Prostate gland (tissue), 2 donors: ENCODE results near the gene TMEM132A.

Source experiments
- POLR2A ChIP-seq: fragments of 450-650 bp; IDR thresholded peaks from one replicate; pipeline ENCODE4 v1.6.1; 2016; ENCODE audit warnings: antibody characterized with exemption, mild to moderate bottlenecking
- TF ChIP-seq, protein P1 (sequence below), 4 experiments: fragments of 200-600 bp in 2 of 4; fragments of 450-650 bp in 2 of 4; sonication (generic) in 2 of 4; IDR thresholded peaks; 1 replicate in 3 of 4; 2 replicates in 1 of 4; pipeline ENCODE4 v1.5.1; 2016 to 2019; ENCODE audit warnings: antibody characterized with exemption in 4 of 4, mild to moderate bottlenecking in 2 of 4, moderate library complexity in 2 of 4

DNA sequence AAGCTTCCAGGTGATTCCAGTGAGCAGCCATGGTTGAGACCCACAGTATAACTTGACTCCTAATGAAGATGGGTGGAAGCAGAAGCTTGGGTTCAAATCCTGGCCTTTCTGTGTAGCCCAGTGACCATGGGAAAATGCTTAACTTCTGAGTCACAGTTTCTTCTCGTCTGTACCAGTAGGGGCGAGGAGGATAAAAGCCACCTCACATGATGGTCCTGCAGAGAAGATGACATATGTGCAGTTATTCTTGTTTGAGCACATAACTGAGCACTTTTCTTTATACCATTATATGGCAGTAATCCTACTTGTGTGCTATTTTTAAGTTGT is 5.4 kb upstream of the TMEM132A start:
- TF ChIP-seq, protein P1, sequence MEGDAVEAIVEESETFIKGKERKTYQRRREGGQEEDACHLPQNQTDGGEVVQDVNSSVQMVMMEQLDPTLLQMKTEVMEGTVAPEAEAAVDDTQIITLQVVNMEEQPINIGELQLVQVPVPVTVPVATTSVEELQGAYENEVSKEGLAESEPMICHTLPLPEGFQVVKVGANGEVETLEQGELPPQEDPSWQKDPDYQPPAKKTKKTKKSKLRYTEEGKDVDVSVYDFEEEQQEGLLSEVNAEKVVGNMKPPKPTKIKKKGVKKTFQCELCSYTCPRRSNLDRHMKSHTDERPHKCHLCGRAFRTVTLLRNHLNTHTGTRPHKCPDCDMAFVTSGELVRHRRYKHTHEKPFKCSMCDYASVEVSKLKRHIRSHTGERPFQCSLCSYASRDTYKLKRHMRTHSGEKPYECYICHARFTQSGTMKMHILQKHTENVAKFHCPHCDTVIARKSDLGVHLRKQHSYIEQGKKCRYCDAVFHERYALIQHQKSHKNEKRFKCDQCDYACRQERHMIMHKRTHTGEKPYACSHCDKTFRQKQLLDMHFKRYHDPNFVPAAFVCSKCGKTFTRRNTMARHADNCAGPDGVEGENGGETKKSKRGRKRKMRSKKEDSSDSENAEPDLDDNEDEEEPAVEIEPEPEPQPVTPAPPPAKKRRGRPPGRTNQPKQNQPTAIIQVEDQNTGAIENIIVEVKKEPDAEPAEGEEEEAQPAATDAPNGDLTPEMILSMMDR (IDR thresholded peaks at IDR 0.05): no peak
- no peak for TF ChIP-seq POLR2A
